ENCODE data around the gene TACC3.

DNA sequence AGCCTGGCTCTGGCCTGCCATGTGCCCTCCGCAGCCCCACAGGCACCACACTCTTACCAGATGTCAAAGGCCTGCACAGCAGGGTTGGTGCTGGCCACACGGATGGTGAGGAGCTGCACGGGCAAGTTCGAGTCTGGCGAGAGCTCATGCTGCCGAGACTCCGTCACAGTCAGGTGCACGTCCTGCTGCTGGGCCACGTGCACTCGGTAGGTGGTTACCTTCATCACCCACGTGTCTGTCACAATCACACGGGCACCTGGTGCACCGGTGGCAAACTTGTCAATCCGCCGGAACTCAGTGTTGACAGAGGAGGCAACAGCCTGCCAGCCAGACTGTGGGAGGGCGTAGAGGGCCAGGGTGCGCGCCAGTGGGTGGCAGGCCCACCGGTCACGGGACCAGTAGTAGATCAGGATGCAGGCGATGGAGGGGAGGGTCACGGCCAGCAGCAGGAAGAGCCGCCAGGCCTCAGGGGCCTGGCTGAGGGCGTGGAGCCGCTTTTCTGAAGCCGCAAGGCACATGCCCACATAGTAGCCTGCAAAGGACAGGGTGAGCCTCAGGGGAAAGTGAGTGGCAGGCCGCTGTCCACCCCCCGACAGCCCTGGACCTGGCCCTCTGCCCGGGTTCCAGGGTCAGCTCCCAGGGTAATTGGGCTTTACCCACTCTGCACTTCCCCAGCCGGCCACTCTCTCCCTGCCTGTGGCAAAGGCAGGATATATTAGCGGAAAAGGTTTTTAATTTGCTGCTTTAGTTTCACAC, 3.0 kb upstream of the TACC3 start:
- TF ChIP-seq SIN3A (IDR thresholded peaks at IDR 0.05; ENCODE audit: borderline replicate concordance, insufficient read depth, low read depth, low read length) (no peak), CTCF (IDR thresholded peaks at IDR 0.05) (no peak), POLR2AphosphoS5 (IDR thresholded peaks at IDR 0.05; ENCODE audit: low read depth, low read length) (no peak), REST (IDR thresholded peaks at IDR 0.05; ENCODE audit: insufficient read depth in 1 of 2, low read depth in 2 of 2, low read length in 1 of 2) (no peak), TCF7L2 (IDR thresholded peaks at IDR 0.05; ENCODE audit: low read depth, low read length) (no peak)

Measured in Panc1 (cell line).